GM10847 (cell line): ENCODE data around the gene EHBP1.

Experiments
- POLR2A ChIP-seq: IDR thresholded peaks from 2 replicates; pipeline ENCODE4 v1.6.1; 2011; ENCODE audit not compliant: insufficient read length; ENCODE audit errors: extremely low read depth

Gene EHBP1

GRCh38 chr2:62811086-62811485, 105.6 kb downstream of the EHBP1 start:
- TF ChIP-seq POLR2A, result no peak

GRCh38 chr2:62811972-62812371, 106.5 kb downstream of the EHBP1 start:
- no peak for TF ChIP-seq POLR2A

- TF ChIP-seq POLR2A, result no peak
Measured at GRCh38 chr2:62812921-62813825, 107.7 kb downstream of the EHBP1 start.

GRCh38 chr2:62814123-62814522, 108.6 kb downstream of the EHBP1 start:
- TF ChIP-seq POLR2A, result no peak

GRCh38 chr2:62817348-62817747, 111.8 kb downstream of the EHBP1 start:
- TF ChIP-seq POLR2A, result no peak

GRCh38 chr2:62817995-62818713, 112.6 kb downstream of the EHBP1 start:
- no peak for TF ChIP-seq POLR2A

- TF ChIP-seq POLR2A, result no peak
Measured at GRCh38 chr2:62822549-62822948, 117.0 kb downstream of the EHBP1 start.

GRCh38 chr2:62824388-62824787, 118.9 kb downstream of the EHBP1 start:
- TF ChIP-seq POLR2A, result no peak

GRCh38 chr2:62826141-62826540, 120.6 kb downstream of the EHBP1 start:
- no peak for TF ChIP-seq POLR2A

- no peak for TF ChIP-seq POLR2A
Measured at GRCh38 chr2:62826953-62827675, 121.6 kb downstream of the EHBP1 start.

- no peak for TF ChIP-seq POLR2A
Measured at GRCh38 chr2:62831729-62832128, 126.2 kb downstream of the EHBP1 start.

GRCh38 chr2:62844311-62845090, 139.0 kb downstream of the EHBP1 start:
- no peak for TF ChIP-seq POLR2A

- no peak for TF ChIP-seq POLR2A
Measured at GRCh38 chr2:62845256-62845655, 139.7 kb downstream of the EHBP1 start.

GRCh38 chr2:62852254-62852653, 146.7 kb downstream of the EHBP1 start:
- TF ChIP-seq POLR2A, result no peak
